AG04450 (cell line): ENCODE measurements around the gene EFS. TPM values are rescaled to one million over a fixed set of nuclear protein-coding genes. Genes with fewer than 3 reads are reported as not detected.
A peak's percentile ranks its signal among the peaks of the same experiment; 100 is the strongest.

Experiments used
- CTCF ChIA-PET: fragments of 300-600, 350-600 bp; formaldehyde crosslinking; extraction: SDS; loops from one replicate; lab custom pipeline; 2022; ENCODE audit warnings: antibody characterized with exemption, inconsistent platforms; lab: Charles Lee
- POLR2A ChIA-PET: fragments of 350-600 bp; formaldehyde crosslinking; extraction: SDS; loops from one replicate; lab custom pipeline; 2021; ENCODE audit warnings: antibody characterized with exemption, inconsistent platforms; lab: Yijun Ruan, JAX
- DNase-seq: peaks from one replicate; pipeline ENCODE4 v3.0.0-alpha.2; 2011; ENCODE audit warnings: low read depth, low spot score
- H3K27ac ChIP-seq: one replicate; pipeline ENCODE4 v1.5.1; 2012; ENCODE audit warnings: low read depth, low read length, control low read depth
- H3K27me3 ChIP-seq: one replicate; pipeline ENCODE4 v1.6.0; 2012; ENCODE audit warnings: low read length; ENCODE audit not compliant: control insufficient read depth, insufficient read depth
- H3K4me3 ChIP-seq: 2 replicates; pipeline ENCODE4 v1.5.1; 2011; ENCODE audit warnings: mild to moderate bottlenecking, low read depth, low read length, control low read depth
- H3K9me3 ChIP-seq: 2 replicates; pipeline ENCODE4 v1.5.1; 2012; ENCODE audit warnings: low read length; ENCODE audit not compliant: control insufficient read depth, insufficient read depth
- CTCF ChIP-seq: IDR thresholded peaks from 2 replicates; pipeline ENCODE4 v1.5.1; 2011; ENCODE audit warnings: low read depth, low read length, control low read depth, inconsistent platforms
- polyA plus RNA-seq: library from polyadenylated mRNA; depleted of rRNA; stranded (reverse); fragments of >200 nt; gene quantifications from 2 replicates; pipeline ENCODE4 v1.2.3, GENCODE V29; 2011

EFS gene
- polyA plus RNA-seq, 1 experiment, result 5.3 TPM

DNA sequence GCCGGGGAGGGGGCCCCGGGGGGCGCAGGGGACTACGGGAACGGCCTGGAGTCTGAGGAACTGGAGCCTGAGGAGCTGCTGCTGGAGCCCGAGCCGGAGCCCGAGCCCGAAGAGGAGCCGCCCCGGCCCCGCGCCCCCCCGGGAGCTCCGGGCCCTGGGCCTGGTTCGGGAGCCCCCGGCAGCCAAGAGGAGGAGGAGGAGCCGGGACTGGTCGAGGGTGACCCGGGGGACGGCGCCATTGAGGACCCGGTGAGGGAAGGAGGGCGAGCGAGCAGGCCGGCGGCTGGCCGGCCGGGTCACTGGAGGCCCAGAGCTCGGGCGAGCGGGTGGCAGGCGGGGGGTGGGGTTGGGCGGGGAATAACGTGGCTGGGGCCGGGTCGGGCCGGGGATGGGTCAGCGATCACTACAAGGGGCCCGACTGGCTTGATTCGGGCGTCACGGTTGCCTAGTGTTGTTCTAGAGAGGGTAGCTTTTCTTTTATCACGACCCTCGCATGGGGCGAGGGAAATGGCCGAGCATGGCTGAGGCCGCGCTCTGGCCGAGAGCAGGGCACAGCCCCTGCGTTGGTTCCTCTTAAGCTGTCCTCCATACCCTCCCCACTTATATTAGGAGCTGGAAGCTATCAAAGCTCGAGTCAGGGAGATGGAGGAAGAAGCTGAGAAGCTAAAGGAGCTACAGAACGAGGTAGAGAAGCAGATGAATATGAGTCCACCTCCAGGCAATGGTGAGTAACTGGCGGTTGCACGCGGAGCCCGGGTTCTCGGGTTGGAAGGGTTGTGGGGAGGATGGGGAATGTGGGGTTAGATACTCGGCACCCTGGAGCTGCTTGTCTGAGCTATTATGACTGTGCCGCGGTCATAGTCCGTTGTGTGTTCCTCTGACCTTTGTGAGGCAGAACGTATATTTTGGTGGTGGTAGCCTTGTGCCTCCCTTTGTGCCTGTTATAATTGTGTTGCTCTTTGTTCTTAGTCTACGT, 43.1 kb downstream of the EFS start:
- peak overlapping the region; percentile 78 for H3K4me3 ChIP-seq
- no peak for DNase-seq
- no peak for TF ChIP-seq CTCF
- H3K9me3 ChIP-seq, result no peaks in the 10 kb centered on the region
- H3K27me3 ChIP-seq, result no peaks in the 10 kb centered on the region
- ChIA-PET CTCF (interaction anchor here (0.6 to 8.8 kb wide), 14 partner anchors 19 to 349 kb away, joined by 3 to 138 read pairs (median 3); partner anchors contain the start of genes ACIN1, AP1G2, PPP1R3E and SLC22A17), POLR2A (interaction anchor here (0.6 to 3.2 kb wide), 14 partner anchors 10 to 339 kb away, joined by 3 to 54 read pairs (median 5); partner anchors contain the start of genes ACIN1, AJUBA, BCL2L2 and C14orf119)
- peak overlapping the region; percentile 82 for H3K27ac ChIP-seq

DNA sequence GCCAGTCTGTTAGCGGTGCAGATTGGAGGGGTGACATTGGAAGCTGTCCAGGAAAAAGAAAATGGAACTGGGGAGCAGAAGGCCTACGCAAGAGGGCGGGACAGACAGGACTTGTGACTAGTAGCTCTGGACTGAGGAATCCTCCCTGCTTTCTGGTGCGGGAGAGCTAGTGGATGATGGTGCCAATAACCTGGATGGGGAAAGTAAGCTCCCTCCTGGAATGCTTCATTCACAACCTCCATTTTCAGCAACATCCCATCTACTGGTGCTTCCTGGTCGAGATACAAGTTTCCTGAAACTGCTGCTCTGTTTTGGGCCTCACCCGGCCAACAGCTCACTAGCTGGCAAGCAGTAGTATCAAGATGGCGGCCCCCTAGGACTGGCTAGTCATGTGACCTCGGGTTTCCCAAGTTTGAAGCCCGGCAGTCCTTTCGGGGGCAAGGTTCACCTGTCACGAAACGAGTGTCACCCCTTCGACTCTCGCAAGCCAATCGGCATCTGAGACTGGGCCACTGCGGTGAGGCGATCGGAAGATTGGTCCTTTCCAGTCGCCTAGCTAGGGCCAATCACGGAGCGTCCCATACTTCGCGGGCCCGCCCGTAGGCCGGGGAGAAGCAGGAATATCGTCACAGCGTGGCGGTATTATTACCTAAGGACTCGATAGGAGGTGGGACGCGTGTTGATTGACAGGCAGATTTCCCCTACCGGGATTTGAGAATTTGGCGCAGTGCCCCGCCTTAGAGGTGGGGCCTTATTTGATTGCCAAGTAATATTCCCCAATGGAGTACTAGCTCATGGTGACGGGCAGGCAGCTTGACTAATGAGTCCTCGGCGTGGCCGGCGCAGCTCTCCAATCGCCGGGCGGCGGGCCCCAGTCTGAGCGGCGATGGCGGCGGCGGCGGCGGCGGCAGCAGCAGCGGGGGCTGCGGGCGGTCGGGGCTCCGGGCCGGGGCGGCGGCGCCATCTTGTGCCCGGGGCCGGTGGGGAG, 44.1 kb downstream of the EFS start, which contains the start of gene PABPN1:
Gene PABPN1, plus strand, starts transcription at position 874 of the 988 bp plus-strand sequence. Its CDS starts 13 bp downstream, at position 887.
- TF ChIP-seq CTCF, result no peak
- H3K9me3 ChIP-seq, result no peaks in the 10 kb centered on the region
- no peaks in the 10 kb centered on the region for H3K27me3 ChIP-seq
- H3K4me3 ChIP-seq, result peak within 1 kb of the TSS; percentile 78
- ChIA-PET POLR2A (interaction anchor here (0.6 to 3.2 kb wide), 9 partner anchors 9 to 338 kb away, joined by 3 to 54 read pairs (median 6); partner anchors contain the start of genes ACIN1, AJUBA, BCL2L2 and C14orf119), CTCF (interaction anchor here (0.6 to 8.8 kb wide), 11 partner anchors 15 to 252 kb away, joined by 3 to 138 read pairs (median 4); partner anchors contain the start of genes AP1G2, PPP1R3E and SLC22A17)
- peak; percentile 99 for DNase-seq
- peak within 1 kb of the TSS; percentile 93 for H3K27ac ChIP-seq

DNA sequence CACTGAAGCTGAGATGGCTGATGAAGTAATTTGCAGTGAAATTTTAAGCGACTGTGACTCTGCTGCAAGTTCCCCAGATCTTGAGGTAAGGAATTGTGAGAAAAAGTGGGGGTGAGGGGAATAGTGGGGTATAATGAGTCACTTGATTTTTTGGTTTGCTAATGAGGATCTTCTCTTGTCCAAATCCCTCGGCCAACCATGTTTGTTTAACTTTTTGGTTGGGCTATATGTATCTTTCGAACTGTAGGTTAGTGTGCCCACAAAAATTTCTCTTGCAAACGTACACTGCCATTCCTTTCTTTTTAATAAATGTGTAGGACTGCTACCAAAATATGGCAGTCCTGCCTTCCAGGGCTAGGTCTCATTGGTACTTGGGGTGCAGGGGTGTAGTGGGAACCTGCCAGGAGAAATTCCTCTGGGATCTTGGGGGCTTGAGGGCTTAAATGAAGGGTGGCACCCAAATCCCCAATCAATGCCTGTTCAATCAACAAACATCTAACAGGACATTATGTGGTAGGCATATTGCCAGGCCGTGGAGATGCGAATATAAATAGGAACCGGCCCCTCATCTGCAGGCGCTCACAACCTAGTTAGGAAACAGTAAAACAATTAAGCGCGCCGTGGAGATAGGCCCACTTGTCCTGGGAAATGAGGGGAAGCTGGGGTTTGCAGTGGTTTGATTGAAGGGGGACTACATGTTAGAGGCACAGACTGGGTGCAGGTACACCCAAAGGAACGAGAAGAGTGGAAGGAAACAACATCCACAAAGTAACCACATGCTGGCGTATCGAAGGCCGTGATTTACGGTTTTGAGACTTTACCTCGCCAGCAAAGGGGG, 45.0 kb downstream of the EFS start:
- Histone ChIP-seq H3K27ac (peak overlapping the region; percentile 93), H3K4me3 (no peak overlapping the region), H3K9me3 (no peaks in the 10 kb centered on the region), H3K27me3 (no peaks in the 10 kb centered on the region)
- DNase-seq, result no peak
- ChIA-PET CTCF (interaction anchor here (0.6 to 2.9 kb wide), 4 partner anchors 19 to 1112 kb away, joined by 3 to 27 read pairs (median 9); no protein-coding TSS in a partner anchor), POLR2A (interaction anchor here (1.0 to 3.2 kb wide), 2 partner anchors 14 to 237 kb away, joined by 3 to 54 read pairs; partner anchors contain the start of gene BCL2L2)
- TF ChIP-seq CTCF, result no peak

DNA sequence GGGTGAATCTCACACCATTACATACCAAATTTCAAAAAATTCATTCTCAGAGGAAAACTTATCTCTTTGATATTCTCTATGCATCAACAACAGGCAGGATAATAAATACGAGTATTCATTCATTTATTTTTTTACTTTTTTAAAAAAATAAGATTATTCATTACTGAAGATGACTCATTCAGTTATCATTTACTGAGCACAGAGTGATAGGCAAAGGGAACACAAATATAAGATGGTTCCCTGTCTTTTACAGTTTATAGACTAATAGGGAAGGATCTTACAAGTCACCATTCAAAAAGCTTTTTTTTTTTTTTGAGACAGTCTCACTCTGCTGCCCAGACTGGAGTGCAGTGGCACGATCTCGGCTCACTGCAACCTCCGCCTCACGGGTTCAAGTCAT, 48.7 kb downstream of the EFS start:
- Histone ChIP-seq H3K27ac (no peak overlapping the region), H3K27me3 (no peaks in the 10 kb centered on the region), H3K9me3 (no peaks in the 10 kb centered on the region), H3K4me3 (no peak overlapping the region)
- no peak for TF ChIP-seq CTCF
- no peak for DNase-seq
- CTCF ChIA-PET, result interaction anchor here (0.6 to 1.5 kb wide), 3 partner anchors 15 to 17 kb away, joined by 3 to 4 read pairs (median 3); no protein-coding TSS in a partner anchor
- POLR2A ChIA-PET, result interaction anchor here (0.7 kb wide), 1 partner anchor 11 kb away, joined by 5 read pairs; no protein-coding TSS in a partner anchor
